Heart left ventricle (tissue), 16 donors: ENCODE results near the gene FAM193B. TPM values are rescaled to one million over a fixed set of nuclear protein-coding genes. Genes with fewer than 3 reads are reported as not detected.
"Not testable (repeated sequence)": the region's sequence is repeated elsewhere in the genome, so short reads cannot be mapped to it uniquely, and the experiment has no call there.

Experiments used
- ATAC-seq, 4 donors: fragments of 200-7000 bp; cut with Tn5 transposase; one replicate each; pipeline ENCODE4 v1.9.1; 2020 to 2022; ENCODE audit warnings: moderate library complexity in 4 of 4, mild to moderate bottlenecking in 3 of 4, moderate number of reproducible peaks in 1 of 4
- DNase-seq, 5 donors: peaks; one replicate each; pipeline ENCODE4 v3.0.0-alpha.2; 2020
- H3K27ac ChIP-seq, 12 donors: fragments of 200-600 bp; sonication (generic) in 4 of 12; one replicate each; pipeline versions ENCODE4 v1.5.0 to v1.8.0; 2016 to 2022; ENCODE audit warnings: mild to moderate bottlenecking in 2 of 12
- H3K27me3 ChIP-seq, 9 donors: fragments of 200-600 bp; sonication (generic) in 2 of 9; one replicate each; pipeline versions ENCODE4 v1.5.1 to v1.8.0; 2016 to 2022; ENCODE audit warnings: mild to moderate bottlenecking in 3 of 9
- H3K36me3 ChIP-seq, 9 donors: fragments of 200-600 bp; sonication (generic) in 2 of 9; one replicate each; pipeline versions ENCODE4 v1.5.0 to v1.8.0; 2018 to 2022; ENCODE audit warnings: mild to moderate bottlenecking in 2 of 9
- H3K4me1 ChIP-seq, 12 donors: fragments of 200-600 bp; sonication (generic) in 4 of 12; one replicate each; pipeline versions ENCODE4 v1.5.0 to v1.8.0; 2016 to 2022; ENCODE audit warnings: mild to moderate bottlenecking in 3 of 12
- H3K4me3 ChIP-seq, 12 donors: fragments of 200-600 bp; sonication (generic) in 4 of 12; one replicate each; pipeline versions ENCODE4 v1.5.0 to v1.8.0; 2017 to 2022; ENCODE audit warnings: mild to moderate bottlenecking in 9 of 12, moderate library complexity in 4 of 12
- H3K9me3 ChIP-seq, 12 donors: fragments of 200-600 bp; sonication (generic) in 4 of 12; one replicate each; pipeline versions ENCODE4 v1.5.0 to v1.8.0; 2016 to 2022; ENCODE audit warnings: mild to moderate bottlenecking in 1 of 12
- CTCF ChIP-seq, 12 donors: fragments of 200-600 bp; sonication (generic) in 4 of 12; IDR thresholded peaks; one replicate each; pipeline versions ENCODE4 v1.5.0 to v1.8.0; 2018 to 2022; ENCODE audit warnings: antibody characterized with exemption in 12 of 12, mild to moderate bottlenecking in 5 of 12
- POLR2A ChIP-seq, 2 donors: fragments of 450-650 bp; IDR thresholded peaks; one replicate each; pipeline ENCODE4 v1.6.1; 2017; ENCODE audit warnings: antibody characterized with exemption in 2 of 2, mild to moderate bottlenecking in 2 of 2, moderate library complexity in 2 of 2
- WGBS, 4 donors: extraction: QIAGEN DNeasy Blood & Tissue Kit in 2 of 4; methylation state at CpG; one replicate each; pipeline versions ENCODE4 v1.1.5 to v1.1.7; 2013 to 2018; 5-methylcytosine and 5-hydroxymethylcytosine counted together
- intact Hi-C, 10 donors: fragments of 100-400 bp; cut with DNase I; formaldehyde crosslinking; loops; one replicate each; pipeline versions ENCODE4 v1.11.1 to v1.14.2; 2022
- polyA plus RNA-seq, 2 donors: library from polyadenylated mRNA; stranded (reverse); fragments of 200-250 nt; gene quantifications; one replicate each; pipeline ENCODE4 v1.2.3, GENCODE V29; 2013
- total RNA-seq, 9 donors: library from RNA; depleted of rRNA in 2 of 9; stranded (reverse); fragments of >200 nt in 2 of 9; fragmentation: NEBNext Ultra II Directional in 3 of 9; extraction: Animal tissue kit (Norgen Biotek cat#: 25700) in 3 of 9; gene quantifications; one replicate each; pipeline versions ENCODE4 v1.1.0 to v1.2.4, GENCODE V29; 2016 to 2023
- donor health status: ischemic (EF 13 %, LVEDD 7.1; RV severe dilation, severe dysfunction).
- donor health status: healthy with polysubstance abuse.
- donor health status: DM: no; HTN: yes; CAD: no.
- donor health status: DM: no; HTN: no; CAD: no.
- donor health status: ischemic (EF 25% LVEDD 6.9; RV normal size, moderate dysfunction).
- donor health status: ischemic (EF 25% LVEDD 5.7; RV mildly dilated, moderate dysfunction).
- donor health status: healthy.
- donor health status: DM: yes; HTN: yes; CAD: no.
- donor health status: ischemic (EF 35%, LVEDD 5.7; RV mildly dilated, moderate dysfunction).
- donor health status: nonischemic (EF 11% LVEDD 7.7; RV severe dilation, severe dysfunction).
- donor health status: DM: yes; HTN: yes; CAD: no.
- donor health status: PGD.
- donor health status: ischemic (EF 29% LVEDD 5.4; RV normal size, mild dysfunction).
- donor health status: nonischemic (EF 23%, LVEDD 6.1; RV moderate dilation, normal function).

FAM193B gene
- total and polyA plus RNA-seq, 11 donors: 13.1 to 58.9 (median 20.2) TPM

GRCh38 chr5:177536386-177536785, 18.0 kb downstream of the FAM193B start:
- TF ChIP-seq CTCF (IDR thresholded peaks at IDR 0.05) (no peak), POLR2A (IDR thresholded peaks at IDR 0.05) (no peak)
- no peaks in the 10 kb centered on the region for H3K27me3 ChIP-seq

GRCh38 chr5:177535125-177535524, 19.2 kb downstream of the FAM193B start:
- no peak for ATAC-seq
- no peaks in the 10 kb centered on the region for H3K27me3 ChIP-seq
- intact Hi-C loops: loop anchor here in 1 of 10 donors (10.0 kb wide), 1 partner anchor 60 kb away; the partner anchor contains the start of gene TMED9
- no peaks in the 10 kb centered on the region for H3K9me3 ChIP-seq
- H3K4me1 ChIP-seq: peaks cover 12 to 56% (median 36%) of the 10 kb centered on the region in 12 donors
- WGBS, 4 donors: 74 to 88% (median 85%) methylated on average over 7 of the region's 7 CpGs
- TF ChIP-seq CTCF (IDR thresholded peaks at IDR 0.05): no peak
- DNase-seq: no peak
- no peak overlapping the region for H3K4me3 ChIP-seq
- H3K36me3 ChIP-seq: peaks cover 0 to 85% (median 73%) of the 10 kb centered on the region in 9 donors
- H3K27ac ChIP-seq: no peak overlapping the region

More at GRCh38 chr5:177536386-177536785, 18.0 kb downstream of the FAM193B start:
- Histone ChIP-seq H3K4me1 (peaks cover 12 to 57% (median 36%) of the 10 kb centered on the region in 12 donors), H3K36me3 (peaks cover 0 to 72% (median 60%) of the 10 kb centered on the region in 9 donors), H3K4me3 (no peak overlapping the region), H3K9me3 (no peaks in the 10 kb centered on the region), H3K27ac (peak overlapping the region in 6 of 12 donors; percentile 42 to 82 (median 73))
- intact Hi-C loops: loop anchor here in 1 of 10 donors (10.0 kb wide), 1 partner anchor 58 kb away; the partner anchor contains the start of gene TMED9
- DNase-seq (no peak), ATAC-seq (no peak)
- 93 to 96% (median 93%) methylated on average over 10 of the region's 10 CpGs for WGBS, 4 donors

GRCh38 chr5:177534433-177534832, 19.9 kb downstream of the FAM193B start:
- H3K27me3 ChIP-seq, H3K9me3 ChIP-seq, ATAC-seq, H3K27ac ChIP-seq, H3K4me3 ChIP-seq: not testable (repeated sequence)
- 73 to 90% (median 86%) methylated on average over 7 of the region's 7 CpGs for WGBS, 4 donors
- Histone ChIP-seq H3K36me3 (peaks cover 0 to 92% (median 80%) of the 10 kb centered on the region in 9 donors), H3K4me1 (peaks cover 12 to 49% (median 31%) of the 10 kb centered on the region in 12 donors)
- intact Hi-C loops: loop anchor here in 1 of 10 donors (10.0 kb wide), 1 partner anchor 60 kb away; the partner anchor contains the start of gene TMED9
- peak in 1 of 5 donors; percentile 1 for DNase-seq

- Histone ChIP-seq H3K27me3 (no peaks in the 10 kb centered on the region), H3K9me3 (no peaks in the 10 kb centered on the region), H3K4me1 (peaks cover 0 to 19% (median under 1%) of the 10 kb centered on the region in 12 donors), H3K4me3 (no peak overlapping the region), H3K27ac (no peak overlapping the region), H3K36me3 (peaks cover 0 to 99% (median 88%) of the 10 kb centered on the region in 9 donors)
- intact Hi-C loops: loop anchor here in 1 of 10 donors (10.0 kb wide), 1 partner anchor 63 kb away; the partner anchor contains the start of gene TMED9
- DNase-seq: peak in 2 of 5 donors; percentile 18 to 21
- WGBS, 4 donors: 89 to 93% (median 90%) methylated on average over 18 to 27 of the region's 27 CpGs
- ATAC-seq: no peak
- TF ChIP-seq CTCF (IDR thresholded peaks at IDR 0.05) (no peak), POLR2A (IDR thresholded peaks at IDR 0.05) (no peak)
These were observed 23.0 kb downstream of the FAM193B start for GRCh38 chr5:177531209-177531940.
